Measurements from ENCODE around the gene KLK11. TPM values are rescaled to one million over a fixed set of nuclear protein-coding genes. Genes with fewer than 3 reads are reported as not detected.
"Not testable (repeated sequence)": the region's sequence is repeated elsewhere in the genome, so short reads cannot be mapped to it uniquely, and the experiment has no call there.

Gene KLK11
- total RNA-seq, 2 experiments from 2014 or later, result not detected

GRCh38 chr19:51009061-51009891, 17.1 kb downstream of the KLK11 start:
- ChIA-PET CTCF (interaction anchor here (0.5 kb wide), 1 partner anchor 658 kb away, joined by 3 read pairs; no protein-coding TSS in a partner anchor), POLR2A (no interaction called here)

- CTCF ChIA-PET, result no interaction called here
These were observed 18.9 kb downstream of the KLK11 start for GRCh38 chr19:51007488-51007887.

DNA sequence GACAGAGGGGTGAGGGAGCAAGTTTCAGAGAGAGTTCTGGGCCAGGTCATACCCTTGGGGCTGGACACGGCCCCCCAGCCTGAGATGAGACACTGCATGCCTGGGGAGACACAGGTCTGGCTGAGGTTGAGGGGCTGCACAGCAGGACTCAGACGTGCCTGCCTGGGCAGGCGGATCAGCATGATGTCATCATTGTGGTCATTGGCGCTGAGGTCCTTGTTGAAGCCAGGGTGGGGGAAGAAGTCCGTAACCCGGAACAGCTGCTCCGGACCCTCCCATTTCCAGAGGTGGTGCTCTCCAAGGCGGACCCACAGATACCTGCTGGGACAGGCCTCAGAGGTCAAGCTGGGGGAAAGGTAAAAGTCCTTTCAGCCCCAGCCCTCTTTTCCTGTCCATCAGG, 20.0 kb downstream of the KLK11 start:
- CTCF ChIA-PET, result no interaction called here
- POLR2A ChIA-PET, result no interaction called here

More at GRCh38 chr19:51007488-51007887, 18.9 kb downstream of the KLK11 start:
- POLR2A ChIA-PET, result no interaction called here

GRCh38 chr19:51005248-51005647, 21.2 kb downstream of the KLK11 start:
- CTCF ChIA-PET, result no interaction called here
- POLR2A ChIA-PET, result no interaction called here

DNA sequence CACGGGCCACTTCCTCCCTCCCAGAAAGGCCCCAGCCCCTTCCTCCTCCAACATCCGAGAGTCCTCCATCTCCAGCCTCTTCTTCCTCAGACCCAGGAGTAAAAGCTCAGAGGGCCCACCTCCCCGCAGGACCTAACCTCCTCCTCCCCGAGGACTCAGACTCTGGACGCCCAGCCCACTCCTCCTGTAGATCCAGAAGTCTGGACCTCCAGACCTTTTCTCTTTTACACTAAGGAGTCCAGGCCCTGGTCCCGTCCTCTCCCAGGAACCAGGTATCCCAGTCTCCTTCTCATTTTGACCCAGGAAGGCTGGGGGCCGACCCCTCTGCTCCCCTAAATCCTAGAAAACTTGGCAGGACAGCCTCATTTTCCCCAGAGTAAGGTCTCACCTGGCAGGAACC, 23.1 kb downstream of the KLK11 start:
- CTCF ChIA-PET, result no interaction called here
- POLR2A ChIA-PET, result no interaction called here

DNA sequence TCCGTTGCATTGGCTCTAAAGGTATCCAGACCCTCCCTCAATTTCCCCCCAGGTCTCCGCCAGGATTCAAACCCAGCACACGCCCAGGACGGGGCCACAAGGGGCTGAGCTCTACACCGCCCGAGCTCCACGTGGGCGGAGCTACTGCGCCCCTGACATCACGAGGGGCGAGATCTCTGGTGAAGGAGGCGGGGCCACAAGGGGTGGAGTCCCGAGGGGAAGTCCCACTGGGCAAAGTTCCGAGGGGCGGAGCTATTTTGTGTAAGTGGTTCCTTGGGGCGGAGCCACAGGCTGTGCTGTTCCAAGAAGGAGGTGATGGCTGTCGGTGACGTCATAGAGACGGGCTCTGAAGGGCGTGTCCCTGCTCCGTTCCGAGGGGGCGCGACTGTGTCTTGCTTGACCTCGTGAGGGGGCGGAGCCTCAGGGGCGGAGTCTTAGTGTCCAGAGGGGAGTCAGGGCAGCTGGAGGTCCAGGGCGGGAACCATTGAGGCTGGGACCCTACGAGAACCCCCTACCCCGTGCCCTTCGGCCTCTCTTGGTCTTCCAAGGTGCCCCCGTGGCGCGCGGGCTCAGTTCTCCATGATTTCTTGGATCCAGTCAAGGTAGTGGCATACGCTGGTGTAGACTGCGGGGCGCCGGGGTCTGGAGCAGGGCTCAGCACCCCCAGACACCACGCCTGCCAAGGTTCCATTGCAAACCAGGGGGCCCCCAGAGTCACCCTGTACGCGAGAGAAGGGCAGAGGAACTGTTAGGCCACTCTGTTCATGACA, 23.7 kb downstream of the KLK11 start:
- CTCF ChIA-PET, result no interaction called here
- POLR2A ChIA-PET, result interaction anchor here (0.6 kb wide), 1 partner anchor 15 kb away, joined by 11 read pairs; no protein-coding TSS in a partner anchor

DNA sequence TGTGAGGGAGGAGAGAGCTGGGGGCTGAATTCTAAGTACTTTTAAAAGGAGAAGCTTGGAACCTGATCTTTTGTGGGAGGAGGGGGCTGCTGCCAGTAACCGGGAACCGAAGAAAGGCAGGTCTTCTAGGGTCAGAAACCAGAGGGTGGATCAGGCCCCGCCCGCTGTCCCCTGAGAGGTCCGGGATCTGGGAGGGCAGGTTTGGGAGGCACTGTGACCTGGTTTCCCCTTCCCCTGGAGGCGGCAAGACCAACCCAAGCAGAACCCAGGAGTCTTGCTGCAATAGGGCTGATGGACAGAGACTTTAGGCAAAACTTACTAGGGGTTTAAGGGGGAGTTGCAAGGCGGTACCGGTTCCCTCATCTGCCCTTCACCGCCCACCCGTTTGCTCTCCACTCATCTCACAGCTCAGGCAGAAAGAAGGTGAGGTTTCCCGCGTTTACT, 24.3 kb downstream of the KLK11 start:
- ChIA-PET POLR2A (no interaction called here), CTCF (no interaction called here)

DNA sequence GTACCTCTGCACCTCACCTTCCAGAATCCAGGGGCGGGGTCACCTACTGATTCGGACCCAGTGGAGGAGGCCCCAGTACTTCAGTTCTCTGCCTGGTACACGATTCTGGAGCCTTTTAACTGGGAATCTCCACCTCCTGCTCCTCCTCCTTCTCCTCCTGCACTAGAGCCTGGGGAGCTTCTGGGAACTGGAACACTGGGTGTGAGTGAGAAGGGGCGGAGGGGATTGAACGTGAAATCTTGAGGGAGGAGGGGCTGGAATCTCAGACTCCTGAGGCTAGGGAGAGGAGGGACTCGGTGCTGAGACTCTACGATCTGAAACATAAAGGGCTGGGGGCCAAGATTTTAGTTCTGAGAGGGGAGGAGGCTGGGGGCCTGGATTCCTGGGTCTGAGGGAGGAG, 24.9 kb downstream of the KLK11 start, which contains the start of gene KLK8:
KLK8 (minus strand) TSS at position 90 of the 400 bp plus-strand sequence. CDS start 437 bp downstream, outside the sequence.
- CTCF ChIA-PET, result no interaction called here

GRCh38 chr19:51000981-51001380, 25.4 kb downstream of the KLK11 start:
- POLR2A ChIA-PET, result no interaction called here
- CTCF ChIA-PET, result no interaction called here

More for the DNA sequence above, 24.9 kb downstream of the KLK11 start, which contains the start of gene KLK8:
- POLR2A ChIA-PET, result no interaction called here

- ChIA-PET POLR2A (no interaction called here), CTCF (no interaction called here)
These were observed 26.0 kb downstream of the KLK11 start for GRCh38 chr19:51000426-51000825.

DNA sequence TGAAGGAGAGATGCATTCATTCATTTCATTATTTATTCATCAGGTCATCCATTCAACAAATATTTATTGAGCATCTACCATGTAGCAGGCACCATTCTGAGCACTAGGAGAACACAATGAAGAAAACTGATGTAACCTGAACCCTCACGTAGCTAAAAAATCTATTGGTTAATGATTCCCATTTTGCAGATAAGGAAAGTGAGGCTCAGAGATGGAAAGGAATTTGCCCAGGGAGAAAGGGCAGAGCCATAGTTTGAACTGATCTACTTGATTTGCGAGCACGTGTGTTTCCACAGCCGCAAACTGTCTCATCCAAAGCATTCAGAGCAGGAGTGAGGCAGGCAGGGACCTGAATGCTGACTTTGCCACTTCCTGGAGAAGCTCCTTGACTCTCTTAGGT, 27.7 kb downstream of the KLK11 start:
- ChIA-PET CTCF (no interaction called here), POLR2A (no interaction called here)

- POLR2A ChIA-PET, result no interaction called here
- CTCF ChIA-PET, result no interaction called here
These were observed 28.4 kb downstream of the KLK11 start for GRCh38 chr19:50998061-50998460.

DNA sequence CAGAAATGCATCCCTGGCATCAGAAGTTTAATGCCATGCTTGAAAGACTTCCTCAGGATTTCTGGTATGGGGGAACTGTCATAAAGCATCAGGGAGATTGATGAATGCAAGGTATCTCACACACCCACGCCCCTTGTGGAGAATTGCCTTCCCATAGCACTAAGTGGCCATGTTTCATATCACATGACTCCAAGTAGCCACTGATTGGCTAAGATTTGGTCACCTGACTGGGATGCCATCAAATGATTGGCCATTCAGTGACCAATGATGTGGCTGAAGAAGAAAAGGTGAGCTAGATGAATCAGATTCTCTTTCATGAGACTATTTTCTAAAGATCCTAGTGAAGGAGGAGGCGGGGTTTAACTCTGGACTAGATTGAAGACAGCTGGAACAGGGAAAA, 32.3 kb downstream of the KLK11 start:
- POLR2A ChIA-PET, result no interaction called here
- CTCF ChIA-PET, result no interaction called here

- CTCF ChIA-PET, result interaction anchor here (0.6 kb wide), 1 partner anchor 19 kb away, joined by 4 read pairs; no protein-coding TSS in a partner anchor
- POLR2A ChIA-PET, result no interaction called here
These were observed 33.8 kb downstream of the KLK11 start for GRCh38 chr19:50992666-50993035.

- POLR2A ChIA-PET, CTCF ChIA-PET: not testable (repeated sequence)
These were observed 42.0 kb downstream of the KLK11 start for GRCh38 chr19:50984416-50984815.

DNA sequence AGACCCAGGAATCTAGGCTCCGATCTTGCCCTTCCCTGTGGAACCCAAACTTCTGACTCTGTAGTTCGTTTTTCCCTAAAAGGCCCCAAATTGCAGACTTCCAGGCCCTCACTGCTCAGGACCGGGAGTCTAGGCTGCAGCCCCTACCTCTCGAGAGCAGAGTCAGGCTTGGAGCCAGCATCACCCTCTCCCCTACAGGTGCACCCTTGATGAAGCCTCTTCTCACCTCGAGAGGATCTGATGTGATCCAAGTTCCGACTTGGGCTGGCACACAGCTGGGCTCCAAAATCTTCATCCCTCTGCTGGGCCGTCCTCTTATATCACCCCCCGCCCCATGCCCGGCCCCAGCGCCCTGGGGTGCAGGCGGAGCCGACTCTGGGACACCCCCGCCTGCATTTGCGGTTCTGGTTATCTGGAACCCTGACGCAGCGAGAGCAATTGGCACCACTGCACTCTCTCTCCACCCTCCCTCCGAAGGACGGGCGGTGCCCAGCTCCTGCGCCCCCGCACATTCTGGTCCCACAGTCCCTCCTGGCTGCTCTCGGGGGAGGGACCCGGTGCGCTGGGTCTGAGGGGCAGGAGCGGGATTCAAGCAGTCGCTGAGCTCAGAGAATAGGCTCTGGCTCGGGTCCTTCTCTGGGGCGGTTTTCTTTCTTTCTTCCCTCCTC, 42.7 kb downstream of the KLK11 start, which contains the start of gene KLK7:
KLK7 (minus strand) TSS at position 293 of the 668 bp plus-strand sequence. CDS start 1,518 bp downstream, outside the sequence.
- ChIA-PET POLR2A (no interaction called here), CTCF (no interaction called here)

DNA sequence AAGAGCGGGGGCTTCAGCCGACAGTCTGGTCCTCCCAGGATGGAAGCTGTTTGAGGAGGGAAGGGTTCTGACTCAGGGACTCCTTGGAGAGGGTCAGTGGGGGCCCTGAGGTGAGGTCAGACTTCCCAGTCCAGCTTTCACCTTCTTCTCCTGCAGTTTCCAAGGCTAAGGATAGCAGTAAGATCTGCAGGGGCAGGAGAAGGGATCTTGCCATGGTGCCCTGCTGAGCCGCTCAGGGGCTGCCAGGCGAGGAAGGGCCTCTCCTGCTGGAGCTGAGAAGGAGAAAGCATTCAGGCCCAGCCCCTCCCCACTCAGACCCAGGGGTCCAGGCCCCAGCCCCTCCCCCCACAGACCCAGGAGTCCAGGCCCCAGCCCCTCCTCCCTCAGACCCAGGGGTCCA, 44.2 kb downstream of the KLK11 start:
- ChIA-PET CTCF (no interaction called here), POLR2A (no interaction called here)

- POLR2A ChIA-PET, result no interaction called here
- CTCF ChIA-PET, result no interaction called here
These were observed 44.7 kb downstream of the KLK11 start for GRCh38 chr19:50981587-50982146.

DNA sequence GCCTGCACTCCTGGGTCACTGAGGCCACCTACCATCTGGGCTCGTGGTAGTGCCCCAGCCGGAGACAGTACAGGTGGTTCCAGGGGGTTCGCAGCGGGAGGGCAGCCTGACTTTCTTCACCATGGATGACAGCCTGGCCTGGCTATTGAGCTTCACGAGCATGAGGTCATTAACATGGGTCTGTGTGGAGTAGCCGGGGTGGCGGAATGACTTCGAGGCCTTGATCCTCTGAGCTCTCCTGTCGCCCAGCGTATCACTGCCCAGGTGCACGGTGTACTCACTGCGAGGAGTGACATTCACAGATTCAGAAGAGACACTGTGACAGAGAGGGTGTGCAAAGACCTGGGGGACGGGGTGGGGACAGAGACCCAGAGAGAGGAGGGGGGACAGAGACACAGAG, 46.2 kb downstream of the KLK11 start:
- ChIA-PET POLR2A (no interaction called here), CTCF (no interaction called here)

DNA sequence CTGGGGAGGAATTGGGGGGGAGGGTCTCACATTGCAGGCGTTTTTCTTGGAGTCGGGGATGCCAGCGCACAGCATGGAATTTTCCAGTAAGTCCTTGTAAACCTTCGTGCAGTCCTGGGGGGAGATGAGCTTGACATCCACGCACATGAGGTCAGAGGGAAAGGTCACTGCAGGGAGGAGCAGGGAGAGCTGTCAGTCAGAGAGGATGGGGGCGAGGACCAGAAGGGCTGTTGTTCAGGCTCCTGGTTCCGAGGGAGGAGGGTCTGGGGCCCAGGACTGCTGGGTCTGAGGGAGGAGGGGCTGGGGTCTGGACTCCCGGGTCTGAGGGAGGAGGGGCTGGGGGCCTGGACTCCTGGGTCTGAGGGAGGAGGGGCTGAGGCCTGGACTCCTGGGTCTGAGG, 46.7 kb downstream of the KLK11 start:
- ChIA-PET CTCF (no interaction called here), POLR2A (no interaction called here)
